ENCODE results near the gene IGF2.

DNA sequence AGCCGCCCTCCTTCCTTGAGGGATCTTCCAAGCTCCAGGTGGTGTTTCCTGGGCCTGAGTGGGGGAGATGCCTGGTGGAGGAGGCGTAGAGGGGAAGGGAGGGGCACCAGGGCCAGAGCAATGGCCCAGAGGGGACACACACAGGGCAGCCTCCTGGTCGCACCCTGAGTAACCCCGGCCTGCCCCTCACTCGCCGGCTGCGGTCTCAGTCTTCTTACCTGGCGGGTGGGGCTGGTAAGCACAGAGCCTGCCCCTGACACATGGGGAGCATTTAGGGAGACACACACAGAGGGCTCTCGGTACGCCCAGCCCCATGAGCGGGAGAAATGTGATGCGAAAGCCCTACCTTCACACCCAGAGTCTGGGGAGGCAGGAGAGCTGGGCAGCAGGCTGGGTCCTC is 23.9 kb downstream of the IGF2 start:
- TF ChIP-seq, protein P1, sequence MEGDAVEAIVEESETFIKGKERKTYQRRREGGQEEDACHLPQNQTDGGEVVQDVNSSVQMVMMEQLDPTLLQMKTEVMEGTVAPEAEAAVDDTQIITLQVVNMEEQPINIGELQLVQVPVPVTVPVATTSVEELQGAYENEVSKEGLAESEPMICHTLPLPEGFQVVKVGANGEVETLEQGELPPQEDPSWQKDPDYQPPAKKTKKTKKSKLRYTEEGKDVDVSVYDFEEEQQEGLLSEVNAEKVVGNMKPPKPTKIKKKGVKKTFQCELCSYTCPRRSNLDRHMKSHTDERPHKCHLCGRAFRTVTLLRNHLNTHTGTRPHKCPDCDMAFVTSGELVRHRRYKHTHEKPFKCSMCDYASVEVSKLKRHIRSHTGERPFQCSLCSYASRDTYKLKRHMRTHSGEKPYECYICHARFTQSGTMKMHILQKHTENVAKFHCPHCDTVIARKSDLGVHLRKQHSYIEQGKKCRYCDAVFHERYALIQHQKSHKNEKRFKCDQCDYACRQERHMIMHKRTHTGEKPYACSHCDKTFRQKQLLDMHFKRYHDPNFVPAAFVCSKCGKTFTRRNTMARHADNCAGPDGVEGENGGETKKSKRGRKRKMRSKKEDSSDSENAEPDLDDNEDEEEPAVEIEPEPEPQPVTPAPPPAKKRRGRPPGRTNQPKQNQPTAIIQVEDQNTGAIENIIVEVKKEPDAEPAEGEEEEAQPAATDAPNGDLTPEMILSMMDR (IDR thresholded peaks at IDR 0.05), result no peak
- TF ChIP-seq EP300 (IDR thresholded peaks at IDR 0.05), result no peak
